PC-9 (cell line): ENCODE measurements around the gene SCAMP2.

Experiments used
- EZH2 ChIP-seq: fragments of 200-600 bp; sonication (generic); IDR thresholded peaks from 2 replicates; pipeline ENCODE4 v1.8.0; 2017; ENCODE audit warnings: antibody characterized with exemption, low read depth
- TF ChIP-seq, protein P1 (sequence below): fragments of 200-600 bp; sonication (generic); conservative IDR thresholded peaks from 2 replicates; pipeline ENCODE4 v1.6.1; 2017; ENCODE audit warnings: mixed run types, antibody characterized with exemption, mild to moderate bottlenecking, moderate library complexity

DNA sequence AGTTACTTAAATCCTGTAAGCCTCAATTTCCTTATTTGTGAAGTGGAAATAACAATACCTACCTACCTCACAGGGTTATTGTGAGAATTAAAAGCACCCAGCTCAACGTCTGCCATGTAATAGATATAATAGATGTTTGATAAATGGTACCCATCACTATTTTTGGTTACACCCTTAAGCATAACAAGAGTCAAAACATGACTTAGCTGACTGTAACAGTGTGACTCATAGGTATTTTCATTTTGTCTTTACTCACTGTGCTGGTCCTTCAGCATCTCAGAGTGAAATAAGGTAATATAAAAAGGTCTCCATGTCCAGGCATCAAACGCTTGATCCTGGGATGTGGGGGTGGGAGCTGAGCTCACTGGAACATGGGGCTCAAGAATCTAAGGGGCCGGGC lies 43.7 kb downstream of the SCAMP2 start:
- TF ChIP-seq, protein P1, sequence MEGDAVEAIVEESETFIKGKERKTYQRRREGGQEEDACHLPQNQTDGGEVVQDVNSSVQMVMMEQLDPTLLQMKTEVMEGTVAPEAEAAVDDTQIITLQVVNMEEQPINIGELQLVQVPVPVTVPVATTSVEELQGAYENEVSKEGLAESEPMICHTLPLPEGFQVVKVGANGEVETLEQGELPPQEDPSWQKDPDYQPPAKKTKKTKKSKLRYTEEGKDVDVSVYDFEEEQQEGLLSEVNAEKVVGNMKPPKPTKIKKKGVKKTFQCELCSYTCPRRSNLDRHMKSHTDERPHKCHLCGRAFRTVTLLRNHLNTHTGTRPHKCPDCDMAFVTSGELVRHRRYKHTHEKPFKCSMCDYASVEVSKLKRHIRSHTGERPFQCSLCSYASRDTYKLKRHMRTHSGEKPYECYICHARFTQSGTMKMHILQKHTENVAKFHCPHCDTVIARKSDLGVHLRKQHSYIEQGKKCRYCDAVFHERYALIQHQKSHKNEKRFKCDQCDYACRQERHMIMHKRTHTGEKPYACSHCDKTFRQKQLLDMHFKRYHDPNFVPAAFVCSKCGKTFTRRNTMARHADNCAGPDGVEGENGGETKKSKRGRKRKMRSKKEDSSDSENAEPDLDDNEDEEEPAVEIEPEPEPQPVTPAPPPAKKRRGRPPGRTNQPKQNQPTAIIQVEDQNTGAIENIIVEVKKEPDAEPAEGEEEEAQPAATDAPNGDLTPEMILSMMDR: no peak
- TF ChIP-seq EZH2: no peak
